ENCODE results near the gene NR6A1. TPM values are rescaled to one million over a fixed set of nuclear protein-coding genes. Genes with fewer than 3 reads are reported as not detected.

Gene NR6A1
- polyA plus RNA-seq, 1 experiment, result 0.10 TPM

DNA sequence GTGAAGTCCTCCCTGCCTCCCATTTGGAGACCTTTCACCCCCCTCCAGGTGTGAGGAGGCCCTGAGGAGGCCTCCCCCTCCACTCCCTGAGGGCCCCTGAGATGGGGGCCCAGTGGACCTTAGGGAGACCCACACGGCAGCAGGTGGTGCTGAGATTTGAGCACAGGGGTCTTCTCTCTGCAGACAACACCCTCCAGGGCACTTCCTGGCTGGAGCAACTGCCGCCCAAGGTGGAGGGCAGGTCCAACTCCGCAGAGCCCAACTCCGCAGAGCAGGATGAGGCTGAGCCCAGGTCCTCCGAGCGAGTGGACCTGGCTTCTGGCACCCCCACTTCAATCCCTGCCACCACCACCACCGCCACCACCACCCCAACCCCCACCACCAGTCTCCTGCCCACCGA, 32.8 kb upstream of the NR6A1 start:
- Histone ChIP-seq H3K4me3 (ENCODE audit: low read depth, low read length) (no peak overlapping the region), H3K9me3 (ENCODE audit: control insufficient read depth, insufficient read depth, low read length) (no peaks in the 10 kb centered on the region), H3K27ac (ENCODE audit: low read depth, low read length) (no peak overlapping the region), H3K27me3 (ENCODE audit: control insufficient read depth, insufficient read depth, low read length) (no peaks in the 10 kb centered on the region)
- ChIA-PET POLR2A (no interaction called here), CTCF (interaction anchor here (0.6 to 1.8 kb wide), 3 partner anchors 10 to 653 kb away, joined by 5 to 6 read pairs (median 5); no protein-coding TSS in a partner anchor)
- no peak for DNase-seq (ENCODE audit: low read depth, low spot score)
- TF ChIP-seq, protein P1, sequence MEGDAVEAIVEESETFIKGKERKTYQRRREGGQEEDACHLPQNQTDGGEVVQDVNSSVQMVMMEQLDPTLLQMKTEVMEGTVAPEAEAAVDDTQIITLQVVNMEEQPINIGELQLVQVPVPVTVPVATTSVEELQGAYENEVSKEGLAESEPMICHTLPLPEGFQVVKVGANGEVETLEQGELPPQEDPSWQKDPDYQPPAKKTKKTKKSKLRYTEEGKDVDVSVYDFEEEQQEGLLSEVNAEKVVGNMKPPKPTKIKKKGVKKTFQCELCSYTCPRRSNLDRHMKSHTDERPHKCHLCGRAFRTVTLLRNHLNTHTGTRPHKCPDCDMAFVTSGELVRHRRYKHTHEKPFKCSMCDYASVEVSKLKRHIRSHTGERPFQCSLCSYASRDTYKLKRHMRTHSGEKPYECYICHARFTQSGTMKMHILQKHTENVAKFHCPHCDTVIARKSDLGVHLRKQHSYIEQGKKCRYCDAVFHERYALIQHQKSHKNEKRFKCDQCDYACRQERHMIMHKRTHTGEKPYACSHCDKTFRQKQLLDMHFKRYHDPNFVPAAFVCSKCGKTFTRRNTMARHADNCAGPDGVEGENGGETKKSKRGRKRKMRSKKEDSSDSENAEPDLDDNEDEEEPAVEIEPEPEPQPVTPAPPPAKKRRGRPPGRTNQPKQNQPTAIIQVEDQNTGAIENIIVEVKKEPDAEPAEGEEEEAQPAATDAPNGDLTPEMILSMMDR (IDR thresholded peaks at IDR 0.05; ENCODE audit: low read depth, low read length), result no peak

DNA sequence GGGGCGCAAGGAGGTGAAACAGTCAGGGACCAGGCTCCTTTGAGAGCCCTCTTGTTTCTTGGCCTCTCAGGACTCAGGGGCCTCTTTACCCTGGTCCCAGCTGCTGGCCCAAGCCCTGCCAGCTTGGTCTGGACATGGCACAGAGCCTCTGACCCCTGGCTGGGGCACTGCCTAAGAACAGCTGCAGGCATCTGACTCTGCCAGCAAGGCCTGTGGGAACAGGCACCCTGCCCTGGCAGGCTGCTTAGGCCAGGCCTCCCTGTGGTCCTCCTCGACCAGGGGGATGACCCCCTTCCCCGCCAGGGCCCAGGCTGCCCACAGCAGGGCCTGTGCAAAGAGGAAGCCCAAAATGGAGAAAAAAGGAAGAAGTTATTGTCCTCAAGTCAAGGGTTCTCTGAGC, 31.3 kb upstream of the NR6A1 start:
- DNase-seq (ENCODE audit: low read depth, low spot score), result no peak
- TF ChIP-seq, protein P1 (IDR thresholded peaks at IDR 0.05; ENCODE audit: low read depth, low read length), result no peak
- no peak overlapping the region for H3K4me3 ChIP-seq (ENCODE audit: low read depth, low read length)
- H3K9me3 ChIP-seq (ENCODE audit: control insufficient read depth, insufficient read depth, low read length), result no peaks in the 10 kb centered on the region
- POLR2A ChIA-PET, result no interaction called here
- no peak overlapping the region for H3K27ac ChIP-seq (ENCODE audit: low read depth, low read length)
- CTCF ChIA-PET, result no interaction called here
- H3K27me3 ChIP-seq (ENCODE audit: control insufficient read depth, insufficient read depth, low read length), result no peaks in the 10 kb centered on the region

DNA sequence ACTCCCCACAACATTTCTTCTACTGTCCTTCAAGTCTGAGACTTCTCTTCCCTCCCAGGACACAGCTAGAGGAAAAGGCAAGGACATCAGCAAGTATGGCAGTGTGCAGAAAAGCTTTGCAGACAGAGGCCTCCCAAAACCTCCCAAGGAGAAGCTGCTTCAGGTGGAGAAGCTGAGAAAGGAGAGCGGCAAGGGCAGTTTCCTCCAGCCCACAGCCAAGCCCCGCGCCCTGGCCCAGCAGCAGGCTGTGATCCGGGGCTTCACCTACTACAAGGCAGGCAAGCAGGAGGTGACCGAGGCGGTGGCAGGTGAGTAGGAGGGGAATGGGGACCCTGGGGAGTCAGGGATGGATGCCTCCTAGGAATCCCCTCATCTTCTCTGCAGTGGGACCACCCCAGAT, 30.2 kb upstream of the NR6A1 start:
- CTCF ChIA-PET, result interaction anchor here (0.7 to 1.8 kb wide), 5 partner anchors 24 to 52 kb away, joined by 3 to 5 read pairs (median 4); partner anchors contain the start of gene WDR38
- Histone ChIP-seq H3K9me3 (ENCODE audit: control insufficient read depth, insufficient read depth, low read length) (no peaks in the 10 kb centered on the region), H3K4me3 (ENCODE audit: low read depth, low read length) (no peak overlapping the region), H3K27me3 (ENCODE audit: control insufficient read depth, insufficient read depth, low read length) (no peaks in the 10 kb centered on the region), H3K27ac (ENCODE audit: low read depth, low read length) (no peak overlapping the region)
- DNase-seq (ENCODE audit: low read depth, low spot score), result no peak
- TF ChIP-seq, protein P1 (IDR thresholded peaks at IDR 0.05; ENCODE audit: low read depth, low read length), result no peak
- POLR2A ChIA-PET, result interaction anchor here (2.1 kb wide), 1 partner anchor 22 kb away, joined by 12 read pairs; no protein-coding TSS in a partner anchor

DNA sequence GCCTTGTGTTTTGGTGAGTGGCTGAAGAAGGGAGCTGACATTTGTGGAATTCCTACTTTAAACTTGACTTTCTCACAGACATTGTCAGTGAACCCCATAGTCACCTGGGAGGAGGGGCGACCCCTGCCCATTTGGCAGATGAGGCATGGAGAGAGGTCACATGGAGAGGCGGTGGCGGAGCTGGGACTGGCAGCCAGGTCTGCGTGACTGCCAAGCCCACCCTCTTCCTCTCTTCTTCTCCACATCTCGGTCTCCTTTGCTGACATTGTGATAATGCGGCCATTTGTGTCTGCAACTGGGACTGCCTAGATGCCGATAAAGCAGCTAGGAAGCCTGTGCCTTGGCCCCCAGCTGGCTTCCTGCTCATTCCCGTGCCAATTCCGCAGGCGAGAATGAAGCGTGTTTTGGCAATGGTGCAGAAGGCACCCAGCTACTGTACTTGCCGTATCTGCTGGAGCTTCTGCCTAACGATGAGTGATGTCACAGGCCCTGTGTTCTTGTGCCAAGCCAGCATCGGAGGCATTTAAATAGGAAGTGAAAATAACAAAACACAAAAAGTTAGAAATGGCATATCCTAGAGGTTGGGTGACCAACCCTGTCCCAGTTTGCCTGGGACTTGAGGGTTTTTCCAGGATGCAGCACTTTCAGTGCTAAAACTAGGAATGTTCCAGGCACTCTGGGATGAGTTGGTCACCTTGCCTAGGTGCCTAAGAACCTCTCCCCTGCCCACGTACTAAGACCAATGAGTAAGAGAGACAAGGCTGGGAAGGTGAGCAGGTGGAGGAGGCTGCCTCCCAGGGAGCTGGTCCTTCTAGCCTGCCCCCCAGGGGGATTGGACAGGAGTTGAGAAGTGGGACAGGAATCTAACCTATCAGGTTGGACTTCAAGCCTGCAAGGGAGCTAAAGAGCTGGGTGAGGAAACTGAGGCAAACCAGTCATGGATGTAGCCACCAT, 29.5 kb upstream of the NR6A1 start:
- TF ChIP-seq, protein P1 (IDR thresholded peaks at IDR 0.05; ENCODE audit: low read depth, low read length), result no peak
- ChIA-PET POLR2A (interaction anchor here (2.1 kb wide), 1 partner anchor 21 kb away, joined by 12 read pairs; no protein-coding TSS in a partner anchor), CTCF (interaction anchor here (0.5 to 1.8 kb wide), 6 partner anchors 23 to 575 kb away, joined by 3 to 5 read pairs (median 4); no protein-coding TSS in a partner anchor)
- no peak for DNase-seq (ENCODE audit: low read depth, low spot score)
- Histone ChIP-seq H3K4me3 (ENCODE audit: low read depth, low read length) (no peak overlapping the region), H3K27me3 (ENCODE audit: control insufficient read depth, insufficient read depth, low read length) (no peaks in the 10 kb centered on the region), H3K9me3 (ENCODE audit: control insufficient read depth, insufficient read depth, low read length) (no peaks in the 10 kb centered on the region), H3K27ac (ENCODE audit: low read depth, low read length) (no peak overlapping the region)
